DLD1 (cell line): Measurements from ENCODE around the gene KRTAP3-3.
"Not testable (repeated sequence)": the region's sequence is repeated elsewhere in the genome, so short reads cannot be mapped to it uniquely, and the experiment has no call there.

Experiments used
- in situ Hi-C: cut with HindIII; loops from 2 replicates; pipeline ENCODE4 v1.10.0; 2017; ENCODE audit warnings: low sequenced_read_pairs

The KRTAP3-3 gene

DNA sequence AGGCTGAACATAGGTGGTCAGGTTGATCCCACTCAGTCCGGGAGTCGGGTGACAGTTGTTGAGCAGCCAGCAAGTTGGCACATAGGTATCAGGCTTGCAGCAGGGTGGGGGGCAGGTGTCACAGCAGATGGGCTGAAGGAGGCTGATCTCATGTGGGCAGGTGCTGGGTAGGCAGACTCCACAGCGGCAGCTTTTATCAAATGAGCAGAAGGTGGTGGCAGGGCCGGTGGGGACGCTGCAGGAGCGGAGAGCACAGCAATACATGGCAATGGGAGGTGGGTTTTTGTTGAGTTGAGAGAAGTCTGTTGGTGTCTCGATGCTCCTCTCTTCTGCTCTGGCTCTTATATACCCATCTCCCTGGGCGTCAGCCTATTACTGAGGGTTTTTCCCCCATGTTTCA lies 14.8 kb upstream of the KRTAP3-3 start, which contains the start of gene KRTAP3-1:
Gene KRTAP3-1 (minus strand): TSS at position 318 of the 400 bp plus-strand sequence. CDS start 54 bp downstream, at position 264.
- in situ Hi-C loops: no loop called here

DNA sequence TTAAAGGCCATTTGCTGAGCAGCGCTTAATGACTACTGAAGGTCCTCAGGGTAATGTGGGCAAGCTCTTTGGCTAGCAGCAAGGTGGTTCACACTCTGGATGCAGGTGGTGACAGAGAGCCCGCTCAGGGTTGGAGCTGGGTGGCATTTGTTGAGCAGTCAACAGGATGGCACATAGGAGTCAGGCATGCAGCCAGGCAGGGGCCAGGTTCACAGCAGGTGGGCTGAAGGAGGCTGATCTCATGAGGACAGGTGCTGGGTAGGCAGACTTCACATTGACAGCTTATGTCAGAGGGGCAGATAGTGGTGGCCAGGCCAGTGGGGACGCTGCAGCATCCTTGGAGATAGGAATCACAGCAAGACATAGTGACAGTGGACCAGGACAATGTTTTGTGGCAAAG lies 10.4 kb upstream of the KRTAP3-3 start:
- in situ Hi-C loops: no loop called here

DNA sequence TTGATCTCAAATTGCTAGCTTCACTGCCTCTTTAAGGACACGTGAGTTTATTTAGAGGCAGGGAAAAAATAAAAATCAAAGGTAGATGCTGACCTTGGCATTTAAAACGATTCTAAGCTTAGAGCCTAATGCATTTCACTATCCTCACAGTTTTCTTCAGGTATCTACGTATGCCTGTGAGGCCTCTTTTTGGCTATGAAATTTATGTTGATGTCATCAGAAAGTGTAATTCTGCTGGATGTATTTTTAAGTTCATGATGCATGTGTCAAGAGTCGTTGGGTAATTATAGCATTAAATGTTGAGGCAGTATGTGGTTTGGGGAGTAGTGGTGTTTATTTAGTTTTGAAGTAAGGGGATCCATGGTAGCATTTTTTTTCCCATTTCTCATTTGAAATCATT lies 10.0 kb upstream of the KRTAP3-3 start:
- in situ Hi-C loops: no loop called here

DNA sequence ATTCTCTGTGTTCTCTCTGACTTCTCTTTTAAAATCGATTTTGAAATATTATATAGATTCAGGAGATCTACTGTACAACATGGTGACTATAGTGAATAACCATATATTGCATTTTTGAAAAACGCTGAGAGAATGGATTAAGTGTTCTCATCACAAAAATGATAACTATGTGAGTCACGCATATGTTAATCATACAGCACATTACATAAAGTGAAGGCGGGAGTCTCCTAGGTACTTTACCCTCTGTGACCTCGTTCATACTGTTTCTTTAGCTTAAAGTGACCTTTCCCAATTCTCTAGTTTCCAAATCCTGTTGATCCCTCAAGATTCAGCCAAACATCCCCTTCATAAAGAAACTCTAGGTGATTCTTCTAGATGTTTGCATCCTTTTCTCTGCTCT lies 8.8 kb upstream of the KRTAP3-3 start:
- in situ Hi-C loops: no loop called here

DNA sequence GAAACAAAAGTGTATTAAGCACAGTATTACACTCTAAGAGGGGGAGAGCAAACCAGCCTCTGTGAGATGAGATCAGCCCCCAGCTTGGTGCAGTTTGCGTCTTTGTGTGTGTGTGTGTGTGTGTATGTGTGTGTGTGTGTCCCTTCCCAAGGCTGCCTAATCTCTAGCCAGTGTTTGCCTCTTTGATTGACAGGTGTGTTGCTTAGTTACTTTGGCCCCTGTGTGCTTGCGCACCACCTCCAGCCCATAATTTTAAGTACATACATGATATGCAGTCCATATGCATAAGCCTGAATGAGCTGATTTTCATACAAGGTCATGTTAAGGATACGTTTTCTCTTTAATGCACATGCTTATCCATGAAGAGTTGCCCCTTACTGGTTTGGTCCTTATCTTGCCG lies 7.8 kb upstream of the KRTAP3-3 start:
- in situ Hi-C loops: no loop called here

DNA sequence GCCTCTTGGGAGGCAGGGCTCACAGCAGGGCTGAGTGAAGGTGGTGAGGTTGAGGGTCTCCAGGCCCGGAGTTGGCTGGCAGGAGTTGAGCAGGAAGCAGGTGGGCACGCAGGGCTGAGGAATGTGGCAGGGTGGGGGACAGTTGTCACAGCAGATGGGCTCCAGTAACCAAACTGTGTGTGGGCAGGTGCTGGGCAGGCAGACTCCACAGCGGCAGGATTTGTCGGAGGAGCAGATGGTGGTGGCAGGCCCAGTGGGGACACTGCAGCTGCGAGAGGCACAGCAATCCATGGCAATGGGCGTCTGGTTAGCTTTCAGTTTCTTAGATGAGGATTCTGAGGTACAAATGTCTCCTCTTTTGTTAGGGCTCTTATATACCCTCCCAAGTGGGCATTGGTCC lies 5.6 kb upstream of the KRTAP3-3 start, which contains the start of gene KRTAP3-2:
Gene KRTAP3-2 (minus strand): TSS at position 344 of the 400 bp plus-strand sequence. CDS start 53 bp downstream, at position 291.
- in situ Hi-C loops: not testable (repeated sequence)

DNA sequence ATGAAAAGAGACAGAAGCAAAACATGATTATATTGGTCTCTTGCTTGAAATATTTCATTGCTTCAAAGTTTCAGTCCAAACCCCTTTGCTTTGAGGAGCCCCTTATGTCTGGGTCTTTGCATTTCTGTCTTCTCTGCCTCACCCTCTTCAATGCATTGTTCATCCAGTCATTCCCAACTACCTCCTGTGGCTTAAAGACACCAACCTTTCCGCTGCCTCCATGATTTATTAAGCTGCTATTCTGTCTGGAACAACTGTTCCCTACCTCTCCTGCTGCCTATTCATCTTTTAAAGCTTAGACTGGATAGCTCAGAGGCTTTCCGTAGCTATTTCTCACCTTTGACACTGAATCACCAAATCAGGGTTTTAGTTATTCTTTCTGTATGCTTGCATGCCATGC lies 3.4 kb upstream of the KRTAP3-3 start:
- in situ Hi-C loops: no loop called here

DNA sequence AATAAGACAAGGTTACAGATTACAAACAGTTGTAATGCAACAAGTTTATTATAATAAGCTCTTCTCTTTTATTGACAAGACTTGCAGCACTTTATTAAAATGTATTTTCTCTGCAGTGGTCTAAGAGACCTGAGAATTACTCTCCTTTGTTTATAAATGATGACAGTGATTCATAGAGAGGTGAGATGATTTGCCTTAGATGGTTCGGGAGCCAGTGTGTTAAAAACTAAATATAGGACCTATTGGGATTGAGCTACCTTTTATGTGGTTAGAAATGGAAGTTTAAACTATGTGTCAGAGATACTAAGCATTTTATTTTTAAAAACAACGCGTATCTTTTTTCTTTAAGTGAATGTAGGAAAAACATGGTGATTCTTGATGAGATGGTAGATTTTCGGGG lies 2.9 kb upstream of the KRTAP3-3 start:
- in situ Hi-C loops: no loop called here

DNA sequence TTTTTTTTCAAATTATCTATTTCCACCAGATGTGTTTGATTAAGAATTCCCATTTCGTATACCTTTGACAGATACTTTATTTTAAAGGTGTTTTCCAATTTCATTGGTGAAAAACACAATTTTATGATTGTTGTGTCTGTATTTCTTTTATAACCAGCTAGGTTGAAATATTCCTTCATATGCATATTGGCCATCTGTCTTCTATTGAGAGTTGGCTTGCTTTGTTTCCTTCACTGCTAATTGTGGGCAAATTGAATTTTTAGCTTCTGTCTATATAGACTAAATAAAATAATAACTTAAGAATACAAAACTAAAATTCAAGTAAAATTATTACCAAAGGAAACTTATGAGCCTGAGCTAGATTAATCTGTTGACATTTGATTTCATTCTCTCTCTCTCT lies 1.2 kb upstream of the KRTAP3-3 start:
- in situ Hi-C loops: no loop called here

DNA sequence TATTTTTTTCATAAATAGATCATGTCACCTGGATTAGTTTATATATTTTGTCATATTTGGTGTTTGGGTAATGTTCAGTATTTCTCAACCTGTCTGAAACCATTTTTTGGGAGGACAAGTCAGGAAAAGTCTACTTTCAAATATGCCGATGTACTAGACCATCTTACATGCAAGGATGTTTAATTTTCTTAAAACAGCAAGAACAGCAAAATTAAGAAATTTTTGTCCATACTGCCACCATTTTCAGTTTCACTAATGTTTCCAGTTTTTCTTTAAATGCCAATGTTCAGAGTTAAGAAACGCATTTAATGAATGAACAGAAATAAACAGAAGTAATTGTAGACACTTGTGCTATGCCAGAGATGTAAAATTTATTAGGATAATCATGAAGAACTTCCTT lies 880 bp downstream of the KRTAP3-3 start:
- in situ Hi-C loops: no loop called here

DNA sequence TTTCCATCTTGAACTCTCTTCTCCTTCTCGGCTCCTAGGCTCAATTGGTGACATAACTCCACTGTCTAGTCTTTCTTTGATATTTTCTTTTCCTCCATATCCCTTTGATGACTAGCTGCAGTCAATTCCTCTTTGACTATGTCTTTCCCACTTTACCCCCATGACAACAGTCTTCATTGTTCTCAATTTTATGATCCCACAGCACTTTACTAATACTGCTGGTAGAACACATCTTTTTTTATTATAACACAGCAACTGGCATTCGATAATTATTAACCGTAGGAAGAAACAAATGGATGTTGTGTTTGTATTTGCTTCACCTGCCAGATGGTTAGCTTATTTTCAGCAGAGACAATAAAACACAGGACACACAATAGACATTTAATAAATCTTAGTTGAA lies 1.3 kb downstream of the KRTAP3-3 start:
- in situ Hi-C loops: no loop called here

DNA sequence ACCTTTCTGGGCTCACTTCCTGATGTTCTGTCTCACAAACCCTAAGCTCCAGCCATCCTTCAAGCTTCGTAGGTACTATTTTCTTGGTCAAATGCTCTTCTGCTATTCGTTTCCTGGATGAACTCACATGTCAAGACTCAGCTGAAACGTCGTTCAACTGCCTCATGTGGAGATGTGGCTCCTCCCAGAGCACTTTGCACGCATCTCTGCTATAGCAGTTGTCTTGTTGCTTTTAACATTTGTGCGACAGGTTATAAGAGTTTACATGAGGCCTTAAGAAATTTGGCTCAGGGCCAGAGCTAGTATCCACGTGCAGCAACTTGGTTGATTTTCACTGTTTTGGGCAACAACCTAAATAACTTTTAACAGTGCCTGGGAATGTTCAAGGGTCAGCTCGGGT lies 7.0 kb downstream of the KRTAP3-3 start:
- in situ Hi-C loops: no loop called here

DNA sequence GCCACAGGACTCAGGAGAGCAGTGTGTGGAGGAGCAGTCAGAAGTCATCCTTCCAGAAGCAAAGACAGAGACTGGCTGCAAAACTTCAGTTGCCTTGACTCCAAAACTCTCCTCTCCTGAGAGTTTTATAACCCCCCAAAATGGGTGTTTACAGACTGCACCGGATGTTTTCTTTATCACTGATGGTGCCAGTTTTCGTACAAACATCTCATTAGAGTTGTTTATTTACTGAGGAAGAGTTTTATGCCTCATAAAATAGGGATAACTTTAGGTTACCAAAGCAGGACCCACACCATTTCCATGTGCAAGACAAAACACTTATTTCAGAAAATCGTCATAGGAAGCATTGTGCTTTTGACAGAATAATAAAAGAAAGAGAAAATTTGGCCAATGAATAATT lies 9.7 kb downstream of the KRTAP3-3 start, which contains the start of gene KRT40:
Gene KRT40 (minus strand): TSS at position 101 of the 400 bp plus-strand sequence. CDS start 53 bp downstream, at position 48.
- in situ Hi-C loops: no loop called here

DNA sequence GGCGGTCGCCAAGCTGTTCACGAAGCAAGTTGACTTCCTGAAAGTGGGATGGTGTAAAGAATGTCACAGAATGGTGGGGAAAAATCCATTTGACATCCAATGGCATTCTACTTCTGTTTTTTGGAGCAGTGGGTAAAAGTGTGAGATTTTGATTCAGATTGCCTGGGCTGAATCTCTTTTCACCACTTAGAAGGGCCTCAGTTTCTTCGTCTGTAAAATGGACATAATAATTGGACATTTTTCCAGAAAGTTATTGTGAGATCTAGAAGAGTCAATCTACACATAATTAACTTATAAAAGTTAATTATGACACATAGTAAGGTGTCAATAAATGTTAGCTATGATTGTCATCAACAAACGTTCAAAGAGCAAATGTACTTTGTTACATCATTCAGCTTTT lies 12.8 kb downstream of the KRTAP3-3 start:
- in situ Hi-C loops: no loop called here

DNA sequence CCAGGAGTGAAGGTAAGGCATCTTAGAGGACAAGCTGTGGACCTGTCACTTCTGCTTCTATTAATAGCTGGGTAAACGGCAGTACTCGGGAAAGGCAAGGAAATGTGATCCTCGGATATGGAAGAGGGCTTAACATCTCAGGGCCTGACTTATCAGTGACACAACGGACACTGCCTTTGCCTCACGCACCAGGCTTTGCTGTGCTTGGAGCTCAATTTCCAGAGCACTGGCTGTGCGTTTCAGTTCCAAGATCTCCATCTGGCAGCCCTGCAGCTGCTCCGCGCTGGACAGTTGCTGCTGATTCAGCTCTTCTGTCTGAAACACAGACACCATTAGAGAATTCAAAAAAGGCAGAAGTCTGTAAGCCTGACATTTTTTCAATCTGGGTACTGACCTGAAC lies 13.4 kb downstream of the KRTAP3-3 start:
- in situ Hi-C loops: no loop called here

DNA sequence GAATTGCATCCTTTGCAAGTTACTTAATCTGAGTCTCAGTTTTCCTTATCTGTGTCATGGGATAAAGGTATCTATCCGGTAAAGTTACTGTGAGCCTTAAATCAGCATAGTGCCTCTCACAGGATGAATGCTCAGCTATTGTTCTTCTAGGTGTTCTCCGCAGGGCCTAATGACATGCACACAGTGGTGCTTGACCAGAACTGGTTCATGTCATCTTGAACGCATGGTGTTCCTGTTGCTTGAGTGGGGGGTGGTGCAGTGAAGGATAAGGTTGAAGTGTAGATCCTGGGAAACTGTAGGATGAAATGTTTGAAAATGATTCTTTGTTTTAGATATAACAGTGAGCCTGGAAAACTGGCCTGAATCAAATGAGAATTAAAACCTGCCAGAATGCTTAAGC lies 13.8 kb downstream of the KRTAP3-3 start:
- in situ Hi-C loops: no loop called here

DNA sequence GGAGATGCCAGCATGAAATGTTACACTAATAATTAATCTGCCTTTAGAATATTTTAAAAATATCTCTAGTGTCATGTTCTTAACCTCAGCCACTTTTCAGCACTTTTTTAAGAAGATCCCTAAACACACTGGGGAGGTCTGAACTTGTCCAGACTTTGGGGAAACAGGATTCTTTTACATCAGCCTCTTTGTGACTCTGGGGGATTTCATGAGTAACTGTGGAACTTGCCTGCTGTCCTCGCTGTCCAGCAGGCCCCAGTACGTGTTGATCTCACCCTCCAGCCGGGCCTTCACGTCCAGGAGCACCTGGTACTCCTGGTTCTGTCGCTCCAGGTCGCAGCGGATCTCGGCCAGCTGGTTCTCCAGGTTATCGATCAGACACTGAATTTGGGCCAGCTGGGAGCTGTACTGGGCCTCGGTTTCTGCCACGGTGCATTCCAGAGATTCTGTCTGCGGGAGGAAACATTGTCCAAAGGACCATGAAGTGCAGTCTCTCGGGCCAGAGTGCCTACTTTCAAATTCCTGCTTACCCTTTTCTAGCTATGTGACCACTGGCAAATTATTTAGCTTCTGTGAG lies 15.3 kb downstream of the KRTAP3-3 start:
- in situ Hi-C loops: no loop called here

DNA sequence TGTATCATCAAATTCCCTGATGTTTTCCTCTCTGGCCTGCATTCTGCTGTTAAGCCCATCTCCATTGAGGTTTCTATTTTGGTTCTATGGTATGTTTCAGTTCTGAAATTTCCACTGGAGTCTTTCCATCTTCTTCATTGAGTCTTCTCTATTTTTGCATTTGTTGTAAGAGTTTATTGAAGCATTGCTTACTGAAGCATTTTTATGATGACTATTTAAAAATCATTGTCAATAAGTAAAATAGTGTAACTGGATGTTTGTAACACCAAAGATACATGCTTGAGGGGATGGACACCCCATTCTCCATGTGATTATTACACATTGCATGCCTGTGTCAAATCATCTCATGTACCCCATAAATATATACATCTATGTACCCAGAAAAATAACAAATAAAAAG lies 18.4 kb downstream of the KRTAP3-3 start:
- in situ Hi-C loops: no loop called here

DNA sequence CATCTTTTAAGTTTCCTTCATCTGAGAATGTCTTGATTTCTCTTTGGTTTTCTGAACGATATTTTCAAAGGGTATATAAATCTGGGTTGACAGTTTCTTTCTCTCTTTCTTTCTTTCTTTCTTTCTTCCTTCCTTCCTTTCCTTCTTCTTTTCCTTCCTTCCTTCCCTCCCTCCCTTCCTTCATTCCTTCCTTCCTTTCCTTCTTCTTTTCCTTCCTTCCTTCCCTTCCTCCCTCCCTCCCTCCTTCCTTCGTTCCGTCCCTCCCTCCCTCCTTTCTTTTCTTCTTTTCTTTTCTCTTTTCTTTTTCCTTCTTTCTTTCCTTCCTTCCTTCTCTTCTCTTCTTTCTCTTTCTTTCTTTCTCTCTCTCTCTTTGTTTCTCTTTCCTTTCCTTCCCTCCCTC lies 19.6 kb downstream of the KRTAP3-3 start:
- in situ Hi-C loops: no loop called here

DNA sequence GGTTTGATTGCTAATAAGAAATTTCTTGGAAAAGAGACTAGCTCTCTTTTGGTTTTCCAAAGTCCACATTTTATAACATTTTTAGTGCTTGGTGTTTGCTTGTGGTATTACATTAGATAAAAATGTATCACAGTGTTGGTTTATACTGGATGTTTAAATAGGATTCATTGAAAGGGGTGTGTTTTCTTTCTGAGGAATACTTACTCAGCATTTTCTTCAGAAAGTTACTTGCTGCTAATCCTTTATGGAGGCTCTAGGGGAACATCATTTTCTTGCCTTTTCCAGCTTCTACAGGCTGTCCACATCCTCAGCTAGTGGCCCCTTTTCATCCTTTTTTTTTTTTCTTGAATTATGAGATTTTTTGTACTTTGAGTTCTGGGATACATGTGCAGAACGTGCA lies 26.4 kb downstream of the KRTAP3-3 start:
- in situ Hi-C loops: no loop called here

DNA sequence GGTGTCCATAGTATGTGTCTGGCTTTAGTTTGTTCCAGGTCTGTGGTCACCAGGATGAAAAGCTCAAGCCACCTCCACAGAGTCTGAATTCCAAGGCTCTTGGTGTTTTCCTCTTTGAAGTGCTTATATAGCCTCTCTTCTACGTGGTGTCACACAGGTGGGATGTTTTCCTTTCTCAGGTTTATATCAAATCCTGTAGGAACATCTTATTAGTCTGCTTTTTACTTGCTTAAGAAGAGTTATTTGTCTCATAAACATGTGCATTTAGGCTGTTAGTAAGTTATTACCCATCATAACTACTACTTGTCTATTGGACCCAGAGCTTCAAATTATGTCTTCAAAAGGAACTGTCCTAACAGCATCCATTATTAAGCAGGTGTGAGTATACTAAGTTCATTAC lies 27.1 kb downstream of the KRTAP3-3 start, which contains the start of gene KRT39:
Gene KRT39 (minus strand): TSS at position 101 of the 400 bp plus-strand sequence. CDS start 92 bp downstream, at position 9.
- in situ Hi-C loops: no loop called here

DNA sequence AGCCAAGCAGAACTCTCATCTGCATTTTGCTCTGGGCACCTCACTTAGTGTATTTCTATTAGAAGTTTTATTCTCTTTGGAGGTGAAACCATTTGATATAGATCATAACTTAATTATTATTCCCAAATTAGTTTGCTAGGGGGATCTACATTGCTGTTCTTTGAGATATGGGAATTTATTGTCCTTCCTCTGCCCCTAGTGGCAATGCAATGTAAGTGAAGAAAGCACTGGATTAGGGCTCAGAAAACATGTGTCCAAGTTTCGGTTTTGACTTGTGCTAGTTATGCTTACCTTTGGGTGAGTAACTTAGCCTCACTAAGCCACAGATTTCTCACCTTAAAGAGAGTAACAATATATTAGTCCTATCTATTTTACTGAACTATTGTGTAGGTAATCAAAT lies 30.1 kb downstream of the KRTAP3-3 start:
- in situ Hi-C loops: no loop called here

DNA sequence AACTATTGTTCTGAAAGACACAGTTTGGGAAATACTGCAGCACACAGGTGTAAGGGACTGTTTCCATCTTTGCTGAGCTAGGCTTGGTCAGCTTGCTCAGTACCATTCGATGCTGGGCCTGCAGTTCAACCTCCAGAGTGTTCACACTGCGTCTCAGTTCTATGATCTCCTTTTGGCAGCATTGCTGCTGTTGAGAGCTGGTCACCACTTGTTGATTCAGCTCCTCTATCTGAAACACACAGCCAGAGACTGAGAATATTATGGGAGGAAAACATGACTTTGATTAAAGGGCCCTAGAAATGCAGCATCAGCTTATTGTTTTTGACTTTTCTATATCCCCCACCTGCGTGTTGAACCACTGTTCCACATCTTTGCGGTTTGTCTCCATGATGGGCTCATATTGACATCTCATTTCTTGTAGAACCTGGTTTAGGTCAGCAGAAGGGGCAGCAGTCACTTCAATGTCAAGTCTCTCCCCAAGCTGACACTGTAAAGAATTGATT lies 31.9 kb downstream of the KRTAP3-3 start:
- in situ Hi-C loops: no loop called here
